B cell (primary cell): Measurements from ENCODE around the gene PHTF2. TPM values are rescaled to one million over a fixed set of nuclear protein-coding genes. Genes with fewer than 3 reads are reported as not detected.
A peak's percentile ranks its signal among the peaks of the same experiment; 100 is the strongest.

Experiments used
- ATAC-seq: fragments of 200-7000 bp; cut with Tn5 transposase; one replicate; pipeline ENCODE4 v1.10.0; 2021; ENCODE audit warnings: low read depth, mild to moderate bottlenecking, moderate number of reproducible peaks, moderate library complexity
- CTCF ChIA-PET: fragments of 350-600 bp; sonication (Branson Sonifier 250); formaldehyde crosslinking; loops from one replicate; lab custom pipeline; 2021; ENCODE audit warnings: antibody characterized with exemption, inconsistent platforms; lab: Charles Lee
- POLR2A ChIA-PET: fragments of 350-600 bp; sonication (Branson Sonifier 250); formaldehyde crosslinking; loops from one replicate; lab custom pipeline; 2021; ENCODE audit warnings: antibody characterized with exemption; lab: Charles Lee
- DNase-seq: peaks from one replicate; pipeline ENCODE4 v3.0.0; 2013
- H2AFZ ChIP-seq: 2 replicates; pipeline ENCODE4 v1.6.1; 2012; ENCODE audit warnings: mild to moderate bottlenecking, low read depth, low read length; ENCODE audit not compliant: insufficient read depth, poor library complexity, severe bottlenecking
- H3K27ac ChIP-seq, 2 donors: 1 replicate in 1 of 2; 2 replicates in 1 of 2; pipeline ENCODE4 v1.5.1; 2012 to 2013; ENCODE audit warnings: low read length in 2 of 2, mild to moderate bottlenecking in 2 of 2, moderate library complexity in 1 of 2
- H3K27me3 ChIP-seq, 4 experiments: fragments of 200-600 bp in 1 of 4; sonication (generic) in 1 of 4; replicated peaks in 1 of 4; 1 replicate in 2 of 4; 2 replicates in 2 of 4; pipeline versions ENCODE4 v1.6.1 to v1.7.0; 2013 to 2016; ENCODE audit warnings: low read length in 3 of 4, mild to moderate bottlenecking in 2 of 4, mixed read lengths in 1 of 4, moderate library complexity in 1 of 4; ENCODE audit not compliant: insufficient read depth in 4 of 4, control insufficient read depth in 3 of 4; ENCODE audit errors: control extremely low read depth in 1 of 4
- H3K36me3 ChIP-seq, 2 experiments: replicated peaks in 1 of 2; 1 replicate in 1 of 2; 2 replicates in 1 of 2; pipeline versions ENCODE4 v1.6.1 to v1.7.1; 2013; ENCODE audit warnings: low read length in 1 of 2; ENCODE audit not compliant: insufficient read depth in 2 of 2, control insufficient read depth in 1 of 2; ENCODE audit errors: control extremely low read depth in 1 of 2, extremely low read depth in 1 of 2
- H3K4me1 ChIP-seq, 2 donors: fragments of 200-600 bp in 1 of 2; sonication (generic) in 1 of 2; 1 replicate in 1 of 2; 2 replicates in 1 of 2; pipeline versions ENCODE4 v1.5.1 to v1.6.1; 2013 to 2017; ENCODE audit warnings: low read length in 2 of 2; ENCODE audit not compliant: control insufficient read depth in 2 of 2, insufficient read depth in 2 of 2
- H3K4me2 ChIP-seq: replicated peaks from 2 replicates; pipeline ENCODE3; 2012; ENCODE audit warnings: mild to moderate bottlenecking, low read depth, low read length; ENCODE audit not compliant: poor library complexity, severe bottlenecking
- H3K4me3 ChIP-seq, 5 experiments: fragments of 200-600 bp in 1 of 5; sonication (generic) in 1 of 5; 1 replicate in 3 of 5; 2 replicates in 2 of 5; pipeline versions ENCODE4 v1.5.1 to v1.7.0; 2011 to 2016; ENCODE audit warnings: low read length in 4 of 5, mild to moderate bottlenecking in 4 of 5, low read depth in 2 of 5, control low read depth in 1 of 5, moderate library complexity in 1 of 5; ENCODE audit not compliant: insufficient read depth in 1 of 5; ENCODE audit errors: control extremely low read depth in 1 of 5, extremely low read depth in 1 of 5
- H3K79me2 ChIP-seq: fragments of 200-600 bp; sonication (generic); one replicate; pipeline ENCODE4 v1.6.0; 2016; ENCODE audit warnings: low read length; ENCODE audit not compliant: control insufficient read depth, insufficient read depth
- H3K9ac ChIP-seq: fragments of 200-600 bp; sonication (generic); 2 replicates; pipeline ENCODE4 v1.6.1; 2017; ENCODE audit warnings: mild to moderate bottlenecking, low read length, moderate library complexity
- H3K9me3 ChIP-seq, 3 donors: one replicate each; pipeline versions ENCODE4 v1.6.1 to v1.7.1; 2013; ENCODE audit warnings: low read length in 2 of 3; ENCODE audit not compliant: control insufficient read depth in 2 of 3, insufficient read depth in 1 of 3; ENCODE audit errors: control extremely low read depth in 1 of 3
- H4K20me1 ChIP-seq: 2 replicates; pipeline ENCODE4 v1.6.0; 2012; ENCODE audit warnings: mild to moderate bottlenecking, low read length; ENCODE audit not compliant: insufficient read depth, control insufficient read depth, poor library complexity, severe bottlenecking
- H3K27ac Mint-ChIP-seq: one replicate; pipeline ENCODE4 v1.8.0; 2021; ENCODE audit warnings: mixed read lengths
- H3K27me3 Mint-ChIP-seq: one replicate; pipeline ENCODE4 v1.8.0; 2021; ENCODE audit warnings: mixed read lengths
- H3K4me1 Mint-ChIP-seq: one replicate; pipeline ENCODE4 v1.8.0; 2021; ENCODE audit warnings: mixed read lengths
- H3K4me3 Mint-ChIP-seq: one replicate; pipeline ENCODE4 v1.8.0; 2021; ENCODE audit warnings: mixed read lengths
- H3K9me3 Mint-ChIP-seq: one replicate; pipeline ENCODE4 v1.8.0; 2022; ENCODE audit warnings: mixed read lengths; ENCODE audit not compliant: insufficient read depth
- EZH2 ChIP-seq: IDR thresholded peaks from 2 replicates; pipeline ENCODE4 v1.6.1; 2012; ENCODE audit warnings: borderline replicate concordance, low read depth, mild to moderate bottlenecking, moderate library complexity, low read length; ENCODE audit not compliant: insufficient read depth, poor library complexity, severe bottlenecking
- WGBS: methylation state at CpG from one replicate; pipeline ENCODE4 v1.1.5; 2013; ENCODE audit warnings: missing lambda C conversion rate; ENCODE audit not compliant: insufficient coverage; 5-methylcytosine and 5-hydroxymethylcytosine counted together
- intact Hi-C: fragments of 100-400 bp; cut with micrococcal nuclease; formaldehyde crosslinking; loops from one replicate; pipeline ENCODE4 v1.10.0; 2022
- polyA plus RNA-seq: library from polyadenylated mRNA; depleted of rRNA; stranded (reverse); fragments of >200 nt; gene quantifications from 2 replicates; pipeline ENCODE4 v1.2.3, GENCODE V29; 2012
- total RNA-seq, 2 donors: library from RNA; stranded (reverse); fragments of 120-200 nt in 1 of 2; gene quantifications; 1 replicate in 1 of 2; 2 replicates in 1 of 2; pipeline versions ENCODE4 v1.2.3 to v1.2.4, GENCODE V29; 2013 to 2022
- TF ChIP-seq, protein P1 (sequence below): fragments of 200-600 bp; IDR thresholded peaks from one replicate; pipeline ENCODE4 v1.8.0; 2022; ENCODE audit warnings: antibody characterized with exemption, mild to moderate bottlenecking

Gene PHTF2
- total and polyA plus RNA-seq, 2 donors (not counting 1 experiment from before 2014, with no cell fraction given): 35.3 to 44.8 TPM

DNA sequence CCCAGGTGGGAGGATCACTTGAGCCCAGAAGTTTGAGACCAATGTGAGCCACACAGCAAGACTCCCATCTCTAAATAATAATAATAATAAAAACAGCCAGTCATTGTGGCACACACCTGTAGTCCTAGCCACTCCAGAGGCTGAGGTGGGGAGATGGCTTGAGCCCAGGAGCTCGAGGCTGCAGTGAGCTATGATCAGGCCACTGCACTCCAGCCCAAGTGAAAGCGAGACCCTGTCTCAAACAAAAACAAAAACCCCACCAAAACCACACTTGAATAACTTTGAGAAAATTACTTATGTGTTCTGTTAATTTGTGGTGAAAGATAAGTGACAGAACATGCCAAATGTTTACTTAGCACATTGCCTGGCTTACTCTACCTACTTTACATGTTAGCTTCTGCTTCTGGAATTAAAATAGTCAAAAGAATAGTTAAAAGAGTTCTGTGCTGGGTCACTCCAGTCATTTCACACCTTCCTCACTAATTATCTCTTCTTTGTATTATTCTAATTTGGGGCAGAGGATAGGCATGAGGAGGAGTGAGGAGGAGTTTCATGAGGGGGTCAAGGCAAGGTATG lies 10.2 kb upstream of the PHTF2 start:
- Mint-ChIP-seq H3K27me3 (no peaks in the 10 kb centered on the region), H3K4me3 (no peak overlapping the region), H3K4me1 (peaks cover 10% of the 10 kb centered on the region), H3K27ac (peak overlapping the region; percentile 7), H3K9me3 (no peaks in the 10 kb centered on the region)
- TF ChIP-seq, protein P1, sequence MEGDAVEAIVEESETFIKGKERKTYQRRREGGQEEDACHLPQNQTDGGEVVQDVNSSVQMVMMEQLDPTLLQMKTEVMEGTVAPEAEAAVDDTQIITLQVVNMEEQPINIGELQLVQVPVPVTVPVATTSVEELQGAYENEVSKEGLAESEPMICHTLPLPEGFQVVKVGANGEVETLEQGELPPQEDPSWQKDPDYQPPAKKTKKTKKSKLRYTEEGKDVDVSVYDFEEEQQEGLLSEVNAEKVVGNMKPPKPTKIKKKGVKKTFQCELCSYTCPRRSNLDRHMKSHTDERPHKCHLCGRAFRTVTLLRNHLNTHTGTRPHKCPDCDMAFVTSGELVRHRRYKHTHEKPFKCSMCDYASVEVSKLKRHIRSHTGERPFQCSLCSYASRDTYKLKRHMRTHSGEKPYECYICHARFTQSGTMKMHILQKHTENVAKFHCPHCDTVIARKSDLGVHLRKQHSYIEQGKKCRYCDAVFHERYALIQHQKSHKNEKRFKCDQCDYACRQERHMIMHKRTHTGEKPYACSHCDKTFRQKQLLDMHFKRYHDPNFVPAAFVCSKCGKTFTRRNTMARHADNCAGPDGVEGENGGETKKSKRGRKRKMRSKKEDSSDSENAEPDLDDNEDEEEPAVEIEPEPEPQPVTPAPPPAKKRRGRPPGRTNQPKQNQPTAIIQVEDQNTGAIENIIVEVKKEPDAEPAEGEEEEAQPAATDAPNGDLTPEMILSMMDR: no peak
- no peak for TF ChIP-seq EZH2
- intact Hi-C loops: no loop called here
- Histone ChIP-seq H3K4me2 (no peak overlapping the region), H4K20me1 (no peaks in the 10 kb centered on the region), H3K4me3 (no peak overlapping the region), H3K27ac (no peak overlapping the region), H3K27me3 (no peaks in the 10 kb centered on the region), H3K9me3 (no peaks in the 10 kb centered on the region), H3K9ac (no peak overlapping the region), H2AFZ (no peak overlapping the region), H3K36me3 (peaks cover 1% of the 10 kb centered on the region in 2 experiments), H3K4me1 (no peaks in the 10 kb centered on the region), H3K79me2 (peaks cover under 1% of the 10 kb centered on the region)
- ChIA-PET CTCF (no interaction called here), POLR2A (no interaction called here)
- DNase-seq (no peak), ATAC-seq (no peak)
- WGBS: 80% methylated on average over 1 of the region's 2 CpGs

DNA sequence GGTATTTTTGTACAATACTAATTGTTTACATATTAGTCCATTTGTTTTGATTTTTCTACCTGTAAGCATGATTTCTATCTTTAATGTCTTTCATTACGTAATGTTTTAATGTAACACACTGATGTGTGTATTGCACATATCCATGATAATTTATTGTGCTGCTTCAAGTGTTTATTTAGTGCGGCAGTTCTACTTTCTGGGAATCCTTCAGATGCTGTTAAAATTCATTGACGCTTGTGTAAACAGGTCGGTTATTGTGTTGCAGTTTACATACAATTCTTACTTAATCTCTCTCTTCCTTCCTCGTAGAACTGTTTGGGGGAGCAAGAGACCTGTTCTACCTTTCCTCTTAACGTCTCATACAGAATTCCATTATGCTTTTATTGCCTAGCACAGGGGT lies 7.2 kb upstream of the PHTF2 start:
- H3K36me3 ChIP-seq: peaks cover 3 to 9% of the 10 kb centered on the region in 2 experiments
- peaks cover 28% of the 10 kb centered on the region for H3K79me2 ChIP-seq
- Mint-ChIP-seq H3K27me3 (no peaks in the 10 kb centered on the region), H3K4me3 (no peak overlapping the region), H3K9me3 (no peaks in the 10 kb centered on the region), H3K27ac (no peak overlapping the region), H3K4me1 (peaks cover 20% of the 10 kb centered on the region)
- H2AFZ ChIP-seq: no peak overlapping the region
- ChIA-PET POLR2A (interaction anchor here (0.6 to 0.7 kb wide), 2 partner anchors 16 to 51 kb away, joined by 3 read pairs; no protein-coding TSS in a partner anchor), CTCF (interaction anchor here (0.6 kb wide), 1 partner anchor 32 kb away, joined by 3 read pairs; no protein-coding TSS in a partner anchor)
- peaks cover 1 to 2% of the 10 kb centered on the region in 2 donors for H3K4me1 ChIP-seq
- no peak overlapping the region for H3K4me2 ChIP-seq
- no peak for TF ChIP-seq EZH2
- TF ChIP-seq, protein P1: no peak
- no peak overlapping the region for H3K4me3 ChIP-seq
- H4K20me1 ChIP-seq: peaks cover 12% of the 10 kb centered on the region
- no peak overlapping the region for H3K9ac ChIP-seq
- ATAC-seq (no peak), DNase-seq (no peak)
- no peak overlapping the region for H3K27ac ChIP-seq
- intact Hi-C loops: no loop called here
- WGBS: no CpG with 5 or more reads among the region's 6 CpGs
- H3K9me3 ChIP-seq: no peaks in the 10 kb centered on the region
- H3K27me3 ChIP-seq: no peaks in the 10 kb centered on the region
